K562 (cell line): ENCODE measurements around the gene ARHGAP22. TPM values are rescaled to one million over a fixed set of nuclear protein-coding genes. Genes with fewer than 3 reads are reported as not detected.

Experiments used
- ATAC-seq: fragments of 200-7000 bp; cut with Tn5 transposase; 3 replicates; pipeline ENCODE4 v1.9.1; 2020; ENCODE audit warnings: moderate library complexity
- BruUV-seq: library from RNA; stranded (reverse); fragments of 400-500 nt; replicated peaks from 2 replicates; lab custom pipeline; 2021; lab: Mats Ljungman, UMichigan
- CTCF ChIA-PET: fragments of 300-600 bp; formaldehyde crosslinking; extraction: SDS; loops from one replicate; lab custom pipeline; 2021; ENCODE audit warnings: low intra/inter-chr PET ratio; lab: Yijun Ruan, JAX
- POLR2A ChIA-PET: fragments of 300-600, 350-650 bp; sonication (Branson Sonifier 250); formaldehyde crosslinking; extraction: SDS; loops from one replicate; lab custom pipeline; 2021; ENCODE audit warnings: antibody characterized with exemption, inconsistent platforms; lab: Yijun Ruan, JAX
- DNase-seq, 4 experiments: peaks; one replicate each; pipeline versions ENCODE4 v3.0.0 to v3.0.0-alpha.2; 2011 to 2018; ENCODE audit warnings: low spot score in 3 of 4, mixed read lengths in 3 of 4; ENCODE audit errors: extremely low read depth in 1 of 4
- FAIRE-seq: peaks from 2 replicates; lab custom pipeline; 2011; peaks lifted over from hg19 to GRCh38; lab: Jason Lieb, UNC
- H2AFZ ChIP-seq: 2 replicates; pipeline ENCODE4 v1.6.0; 2011; ENCODE audit warnings: low read depth, low read length, control low read depth, inconsistent platforms
- H3K27ac ChIP-seq: fragments of 200-600 bp; 3 replicates; pipeline ENCODE4 v1.8.0; 2011; ENCODE audit warnings: low read depth, mild to moderate bottlenecking, control low read depth, inconsistent platforms, low read length, moderate library complexity, mixed read lengths; ENCODE audit errors: extremely low read depth
- H3K27me3 ChIP-seq, 2 experiments: fragments of 300-600 bp in 1 of 2; 2 replicates in 1 of 2; 3 replicates in 1 of 2; pipeline versions ENCODE4 v1.6.0 to v1.8.0; 2011; ENCODE audit warnings: inconsistent platforms in 2 of 2, low read length in 2 of 2, mild to moderate bottlenecking in 1 of 2, mixed read lengths in 1 of 2, moderate library complexity in 1 of 2; ENCODE audit not compliant: control insufficient read depth in 2 of 2, insufficient read depth in 2 of 2
- H3K36me3 ChIP-seq: fragments of 300-600 bp; 3 replicates; pipeline ENCODE4 v1.8.0; 2011; ENCODE audit warnings: mild to moderate bottlenecking, low read length, inconsistent platforms; ENCODE audit not compliant: control insufficient read depth, insufficient read depth
- H3K4me1 ChIP-seq, 2 experiments: fragments of 200-600 bp in 1 of 2; replicated peaks in 1 of 2; 2 replicates in 1 of 2; 3 replicates in 1 of 2; pipeline versions ENCODE4 v1.5.1 to v1.8.0; 2011; ENCODE audit warnings: inconsistent platforms in 2 of 2, low read length in 2 of 2, mild to moderate bottlenecking in 1 of 2, mixed read lengths in 1 of 2, moderate library complexity in 1 of 2; ENCODE audit not compliant: control insufficient read depth in 2 of 2, insufficient read depth in 2 of 2
- H3K4me2 ChIP-seq: 2 replicates; pipeline ENCODE4 v1.6.1; 2011; ENCODE audit warnings: low read length, control low read depth, inconsistent platforms, mixed read lengths; ENCODE audit not compliant: insufficient read depth
- H3K4me3 ChIP-seq: fragments of 200-600 bp; sonication (generic), shearing (Covaris generic); 2 replicates; pipeline ENCODE4 v1.5.1; 2016; ENCODE audit warnings: control low read depth, inconsistent platforms
- H3K79me2 ChIP-seq: fragments of 200-600 bp; 3 replicates; pipeline ENCODE4 v1.8.0; 2011; ENCODE audit warnings: low read length, inconsistent platforms; ENCODE audit not compliant: control insufficient read depth, insufficient read depth
- H3K9ac ChIP-seq, 2 experiments: 2 replicates each; pipeline versions ENCODE4 v1.6.0 to v1.6.1; 2011; ENCODE audit warnings: low read depth in 2 of 2, low read length in 2 of 2, control low read depth in 1 of 2, inconsistent platforms in 1 of 2, mild to moderate bottlenecking in 1 of 2, mixed read lengths in 1 of 2; ENCODE audit not compliant: insufficient read depth in 1 of 2
- H3K9me1 ChIP-seq: one replicate; pipeline ENCODE4 v1.6.0; 2011; ENCODE audit warnings: inconsistent platforms, mild to moderate bottlenecking, low read length, moderate library complexity; ENCODE audit not compliant: control insufficient read depth, insufficient read depth
- H3K9me3 ChIP-seq: replicated peaks from 2 replicates; pipeline ENCODE4 v1.5.1; 2011; ENCODE audit warnings: low read depth, low read length, inconsistent platforms; ENCODE audit not compliant: control insufficient read depth, insufficient read depth
- H4K20me1 ChIP-seq: replicated peaks from 2 replicates; pipeline ENCODE4 v1.6.1; 2011; ENCODE audit warnings: low read length, inconsistent platforms, mixed read lengths; ENCODE audit not compliant: control insufficient read depth, insufficient read depth
- AFF1 ChIP-seq, 2 experiments: fragments of 450-650 bp; IDR thresholded peaks; 2 replicates each; pipeline ENCODE4 v1.6.1; 2018; ENCODE audit warnings: mild to moderate bottlenecking in 2 of 2, low read depth in 1 of 2; ENCODE audit not compliant: partially characterized antibody in 2 of 2
- BHLHE40 ChIP-seq: IDR thresholded peaks from 2 replicates; pipeline ENCODE4 v1.6.1; 2011; ENCODE audit warnings: low read length, improper control_type of control experiment
- CBFA2T3 ChIP-seq: fragments of 450-650 bp; IDR thresholded peaks from 2 replicates; pipeline ENCODE4 v1.6.1; 2017
- DNMT1 ChIP-seq: fragments of 450-650 bp; IDR thresholded peaks from 2 replicates; pipeline ENCODE4 v1.6.1; 2016; ENCODE audit warnings: antibody characterized with exemption, mild to moderate bottlenecking
- HOMEZ ChIP-seq: fragments of 250-450 bp; sonication (Bioruptor Pico); IDR thresholded peaks from 2 replicates; pipeline ENCODE4 v1.4.0; 2020; ENCODE audit warnings: mild to moderate bottlenecking, moderate library complexity
- IFI16 ChIP-seq: fragments of 250-450 bp; sonication (Bioruptor Pico); IDR thresholded peaks from 2 replicates; pipeline ENCODE4 v2.1.2; 2022; ENCODE audit warnings: mild to moderate bottlenecking, inconsistent platforms
- KDM4B ChIP-seq, 2 experiments: fragments of 450-650 bp in 1 of 2; sonication (generic) in 1 of 2; IDR thresholded peaks; 2 replicates each; pipeline ENCODE4 v1.6.1; 2016 to 2017; ENCODE audit warnings: borderline replicate concordance in 2 of 2, antibody characterized with exemption in 1 of 2, low read depth in 1 of 2, mild to moderate bottlenecking in 1 of 2
- MTA1 ChIP-seq: fragments of 450-650 bp; IDR thresholded peaks from 2 replicates; pipeline ENCODE4 v1.6.1; 2017; ENCODE audit warnings: borderline replicate concordance
- MTF1 ChIP-seq: fragments of 250-450 bp; sonication (Bioruptor Pico); IDR thresholded peaks from 2 replicates; pipeline ENCODE4 v1.9.0; 2021; ENCODE audit warnings: moderate library complexity, mild to moderate bottlenecking, inconsistent platforms, borderline replicate concordance
- NEUROD1 ChIP-seq: fragments of 150-350 bp; IDR thresholded peaks from 2 replicates; pipeline ENCODE4 v1.6.1; 2014; ENCODE audit warnings: borderline replicate concordance, low read length, low read depth; ENCODE audit not compliant: partially characterized antibody
- POLR2AphosphoS5 ChIP-seq: IDR thresholded peaks from 2 replicates; pipeline ENCODE4 v1.6.1; 2011; ENCODE audit warnings: mild to moderate bottlenecking, low read depth, low read length, moderate library complexity; ENCODE audit not compliant: control insufficient read depth, insufficient read depth
- PRMT5 ChIP-seq: sonication (generic); formaldehyde crosslinking; IDR thresholded peaks from 2 replicates; pipeline ENCODE4 v1.5.0; 2020; ENCODE audit warnings: missing genetic modification reagents
- SRSF1 ChIP-seq: fragments of 200-400 bp; formaldehyde crosslinking; IDR thresholded peaks from 2 replicates; pipeline ENCODE4 v1.6.1; 2017; ENCODE audit warnings: mild to moderate bottlenecking, low read depth, low read length, moderate library complexity
- THRAP3 ChIP-seq: fragments of 450-650 bp; IDR thresholded peaks from 2 replicates; pipeline ENCODE4 v1.6.1; 2016; ENCODE audit warnings: mild to moderate bottlenecking, inconsistent platforms, borderline replicate concordance
- ZBTB17 ChIP-seq: fragments of 450-650 bp; formaldehyde crosslinking; IDR thresholded peaks from 2 replicates; pipeline ENCODE4 v1.4.0; 2020; ENCODE audit warnings: mild to moderate bottlenecking
- ZNF143 ChIP-seq: sonication (generic); formaldehyde crosslinking; IDR thresholded peaks from 2 replicates; pipeline ENCODE4 v1.9.0; 2022; ENCODE audit warnings: mild to moderate bottlenecking, missing genetic modification reagents
- ZNF197 ChIP-seq: fragments of 200-800 bp; sonication (Bioruptor generic); IDR thresholded peaks from 2 replicates; pipeline ENCODE4 v1.6.1; 2016; ENCODE audit warnings: low read depth, missing genetic modification characterization, missing compliant biosample characterization
- in situ Hi-C: fragments of 300-500 bp; cut with MboI; formaldehyde crosslinking; loops from 4 replicates; pipeline ENCODE4 v1.15.0; 2018; ENCODE audit warnings: inconsistent platforms, mixed read lengths
- intact Hi-C: fragments of 100-400 bp; cut with micrococcal nuclease; formaldehyde crosslinking; loops from 2 replicates; pipeline ENCODE4 v1.14.2; 2022
- polyA plus RNA-seq, 8 experiments: library from polyadenylated mRNA; depleted of rRNA in 4 of 8; stranded (reverse) in 5 of 8; unstranded in 3 of 8; fragments of >200 nt; fragmentation: Nextera tagmentation in 2 of 8; fragmentation: Illumina TruSeq in 1 of 8; extraction: Ambion mirVana in 2 of 8; extraction: Trizol in 1 of 8; gene quantifications; 2 replicates each; pipeline versions ENCODE4 v1.2.1 to v1.2.3, GENCODE V29; 2011 to 2014; ENCODE audit warnings: inconsistent platforms in 1 of 8, missing spikeins in 1 of 8
- total RNA-seq, 7 experiments: library from RNA; depleted of rRNA in 6 of 7; stranded (reverse); fragments of >200 nt in 6 of 7; fragmentation: Illumina TruSeq in 2 of 7; extraction: Trizol in 2 of 7; gene quantifications; 2 replicates each; pipeline versions ENCODE4 v1.2.1 to v1.2.3, GENCODE V29; 2011 to 2021; ENCODE audit warnings: low replicate concordance in 1 of 7

ARHGAP22 gene
- total and polyA plus RNA-seq, 9 of the 15 experiments (the other 6 are each of a cell fraction or from before 2014, with no cell fraction given) = 1.3 to 28.1 (median 12.7) TPM

GRCh38 chr10:48431871-48432270 is 173.0 kb downstream of the ARHGAP22 start:
- ATAC-seq (peak; percentile 93), DNase-seq (peak in 2 of 4 experiments; percentile 72 to 85), FAIRE-seq (peak; percentile 82)
- Histone ChIP-seq H2AFZ (peak overlapping the region; percentile 17; the same call in 1 of the 2 replicates), H3K36me3 (peaks cover 44% of the 10 kb centered on the region), H3K9ac (peak overlapping the region in 1 of 2 experiments; percentile 43; a peak in 2 of 4 replicates), H3K27me3 (no peaks in the 10 kb centered on the region), H3K4me1 (peaks cover 0 to 25% of the 10 kb centered on the region in 2 experiments; a peak in 4 of 5 replicates), H4K20me1 (no peaks in the 10 kb centered on the region), H3K79me2 (peaks cover 12% of the 10 kb centered on the region; the same call in 1 of the 3 replicates), H3K4me2 (no peak overlapping the region; the same call in 1 of the 2 replicates), H3K4me3 (no peak overlapping the region), H3K27ac (peak overlapping the region; percentile 45; the same call in 2 of the 3 replicates), H3K9me1 (no peaks in the 10 kb centered on the region), H3K9me3 (no peaks in the 10 kb centered on the region)
- intact Hi-C loops = loop anchor here (5.0 kb wide), 1 partner anchor 40 kb away; no protein-coding TSS in a partner anchor
- ChIA-PET POLR2A (interaction anchor here (1.1 to 1.9 kb wide), 6 partner anchors 8 to 20 kb away, joined by 3 to 7 read pairs (median 5); no protein-coding TSS in a partner anchor), CTCF (no interaction called here)
- in situ Hi-C loops = no loop called here
- no TSS peak for BruUV-seq
- TF ChIP-seq BHLHE40 = no peak
- TF ChIP-seq THRAP3 = no peak
- no peak for TF ChIP-seq KDM4B (IDR thresholded peaks at IDR 0.05; ENCODE audit: borderline replicate concordance in 2 of 2, low read depth in 1 of 2)
- TF ChIP-seq MTF1 (CRISPR knock-in tag) = no peak
- no peak for TF ChIP-seq ZNF143 (CRISPR knock-in tag)
- 0 out of 2 replicates have a peak, but pooled peaks have one; percentile 51 for TF ChIP-seq MTA1
- TF ChIP-seq HOMEZ (CRISPR knock-in tag) = no peak
- TF ChIP-seq PRMT5 (CRISPR knock-in tag) = no peak
- no peak for TF ChIP-seq IFI16 (CRISPR knock-in tag)
- peak; percentile 78 for TF ChIP-seq CBFA2T3
- peak; percentile 46; the same call in 1 of the 2 replicates for TF ChIP-seq POLR2AphosphoS5
- no peak for TF ChIP-seq ZBTB17 (CRISPR knock-in tag)
- TF ChIP-seq SRSF1 = no peak
- TF ChIP-seq DNMT1 = no peak
- TF ChIP-seq ZNF197 = no peak
- no peak for TF ChIP-seq NEUROD1
- no peak for TF ChIP-seq AFF1 (IDR thresholded peaks at IDR 0.05; ENCODE audit: low read depth in 1 of 2, partially characterized antibody in 2 of 2)
